HG03060 (cell line): Measurements from ENCODE around the gene RANBP10.
A peak's percentile ranks its signal among the peaks of the same experiment; 100 is the strongest.
"Not testable (repeated sequence)": the region's sequence is repeated elsewhere in the genome, so short reads cannot be mapped to it uniquely, and the experiment has no call there.

ENCODE experiments used
- ATAC-seq: cut with Tn5 transposase; IDR thresholded peaks from one replicate; pipeline ENCODE4 v1.9.1; 2021; ENCODE audit warnings: low read depth, moderate number of reproducible peaks; ENCODE audit not compliant: unreplicated experiment

Gene RANBP10

GRCh38 chr16:67806428-67807147 is at the start of gene RANBP10, which contains the start of gene TSNAXIP1:
Gene RANBP10 (minus strand): TSS chr16:67806560. CDS start chr16:67806536, 24 bp downstream.
Gene TSNAXIP1 (plus strand): TSS chr16:67806889. CDS start chr16:67807150, 261 bp downstream.
- peak; percentile 96 for ATAC-seq

- no peak for ATAC-seq
Observed at GRCh38 chr16:67855789-67856188, 49.4 kb upstream of the RANBP10 start.

GRCh38 chr16:67853670-67854069 is 47.3 kb upstream of the RANBP10 start:
- ATAC-seq: no peak

- ATAC-seq: no peak
Observed at GRCh38 chr16:67848118-67848517, 41.8 kb upstream of the RANBP10 start.

GRCh38 chr16:67847064-67847861 is 40.9 kb upstream of the RANBP10 start, which contains the start of gene CENPT:
Gene CENPT (minus strand): TSS chr16:67847693. CDS start chr16:67833859, 13,834 bp downstream.
- peak; percentile 23 for ATAC-seq

- ATAC-seq: peak; percentile 37
Observed at GRCh38 chr16:67846320-67847063, 40.1 kb upstream of the RANBP10 start, which contains the start of gene NUTF2. Gene NUTF2 (plus strand): TSS chr16:67846933. CDS start chr16:67865131, 18,198 bp downstream.

- ATAC-seq: no peak
Observed at GRCh38 chr16:67846063-67846319, 39.6 kb upstream of the RANBP10 start.

GRCh38 chr16:67845291-67846062 is 39.1 kb upstream of the RANBP10 start:
- ATAC-seq: no peak

GRCh38 chr16:67844497-67844896 is 38.1 kb upstream of the RANBP10 start:
- ATAC-seq: no peak

GRCh38 chr16:67843343-67843765 is 37.0 kb upstream of the RANBP10 start:
- no peak for ATAC-seq

- ATAC-seq: no peak
Observed at GRCh38 chr16:67842509-67843342, 36.4 kb upstream of the RANBP10 start.

- peak; percentile 61 for ATAC-seq
Observed at GRCh38 chr16:67841816-67842508, 35.6 kb upstream of the RANBP10 start, which contains the start of gene THAP11. Gene THAP11 (plus strand): TSS chr16:67842320. CDS start chr16:67842555, 235 bp downstream.

GRCh38 chr16:67841198-67841815 is 34.9 kb upstream of the RANBP10 start:
- no peak for ATAC-seq

- no peak for ATAC-seq
Observed at GRCh38 chr16:67837811-67838210, 31.5 kb upstream of the RANBP10 start.

- ATAC-seq: not testable (repeated sequence)
Observed at GRCh38 chr16:67837190-67837589, 30.8 kb upstream of the RANBP10 start.

GRCh38 chr16:67834242-67834614 is 27.9 kb upstream of the RANBP10 start:
- no peak for ATAC-seq

GRCh38 chr16:67833415-67834241 is 27.3 kb upstream of the RANBP10 start:
- peak; percentile 96 for ATAC-seq
